ENCODE data around the gene TMEM126A.

The TMEM126A gene

GRCh38 chr11:85664615-85665481 is 17.1 kb downstream of the TMEM126A start, which contains the start of gene CREBZF:
TSS of gene CREBZF (minus strand) at chr11:85665129. CDS start at chr11:85664875, 254 bp downstream.
- H3K18ac ChIP-seq (ENCODE audit: low read length): peak within 1 kb of the TSS; percentile 19
- peak within 1 kb of the TSS; percentile 98 for H3K4ac ChIP-seq (ENCODE audit: low read depth, low read length)

DNA sequence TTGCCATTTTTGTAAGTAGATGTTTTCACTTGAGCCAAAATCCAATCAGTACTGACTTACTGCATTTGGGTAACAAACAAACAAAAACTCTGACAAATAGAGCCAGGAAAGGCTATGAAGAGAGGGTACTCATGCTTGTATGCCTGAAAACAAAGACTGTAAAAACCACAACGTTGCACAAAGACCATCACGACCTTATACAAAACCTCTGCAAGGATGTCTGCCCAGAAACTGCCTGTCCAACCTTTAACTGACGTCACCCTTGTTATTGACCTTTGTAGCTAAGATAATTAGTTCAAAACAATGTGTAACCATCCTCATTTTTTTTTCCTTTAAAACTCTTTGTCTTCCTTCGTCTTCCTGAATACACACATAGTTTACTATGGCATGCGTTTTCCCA is 18.0 kb downstream of the TMEM126A start:
- no CpG with 5 or more reads among the region's 5 CpGs for WGBS (ENCODE audit: extremely low coverage, insufficient coverage, insufficient read length)
- H3K4me2 ChIP-seq (ENCODE audit: low read length): no peak overlapping the region
- no peaks in the 10 kb centered on the region for H3K9me3 ChIP-seq (ENCODE audit: insufficient read depth, low read depth, low read length)
- H4K8ac ChIP-seq (ENCODE audit: low read depth, low read length): peak overlapping the region; percentile 1
- H3K27me3 ChIP-seq (ENCODE audit: insufficient read depth, low read length): no peaks in the 10 kb centered on the region
- H2BK120ac ChIP-seq (ENCODE audit: insufficient read depth, low read length, poor library complexity): no peak overlapping the region
- no peak overlapping the region for H4K91ac ChIP-seq (ENCODE audit: low read depth, low read length)
- H3K18ac ChIP-seq (ENCODE audit: low read length): no peak overlapping the region
- H3K9ac ChIP-seq (ENCODE audit: low read length): no peak overlapping the region
- peaks cover 17% of the 10 kb centered on the region for H3K79me2 ChIP-seq (ENCODE audit: control insufficient read depth, insufficient read depth, low read length, poor library complexity)
- no peaks in the 10 kb centered on the region for H3K36me3 ChIP-seq (ENCODE audit: control insufficient read depth in 1 of 2, insufficient read depth in 2 of 2, low read length in 2 of 2)
- H3K14ac ChIP-seq (ENCODE audit: low read length): no peak overlapping the region
- no peak overlapping the region for H3K4me3 ChIP-seq (ENCODE audit: low read depth, low read length)
- H3K23ac ChIP-seq (ENCODE audit: low read length): no peak overlapping the region
- H3K79me1 ChIP-seq (ENCODE audit: low read length): peaks cover 11% of the 10 kb centered on the region
- no peak overlapping the region for H3K4ac ChIP-seq (ENCODE audit: low read depth, low read length)
- H3K4me1 ChIP-seq (ENCODE audit: control insufficient read depth in 1 of 2, insufficient read depth in 2 of 2, low read length in 2 of 2): no peaks in the 10 kb centered on the region
- no peak overlapping the region for H2BK5ac ChIP-seq (ENCODE audit: low read depth, low read length, poor library complexity)
- H2BK12ac ChIP-seq (ENCODE audit: low read length): no peak overlapping the region
- H2AFZ ChIP-seq (ENCODE audit: insufficient read depth, low read length, poor library complexity): no peak overlapping the region
- DNase-seq: no peak
- no peak overlapping the region for H2AK5ac ChIP-seq (ENCODE audit: low read length)
- no peak overlapping the region for H3K27ac ChIP-seq (ENCODE audit: low read depth, low read length)
- no peak overlapping the region for H4K12ac ChIP-seq (ENCODE audit: low read depth, low read length)

More at GRCh38 chr11:85664615-85665481, 17.1 kb downstream of the TMEM126A start, which contains the start of gene CREBZF:
- peak within 1 kb of the TSS; percentile 93 for H3K14ac ChIP-seq (ENCODE audit: low read length)
- H3K9ac ChIP-seq (ENCODE audit: low read length): peak within 1 kb of the TSS; percentile 98
- peak; percentile 96 to 99 for DNase-seq
- peaks cover 11% of the 10 kb centered on the region for H3K79me1 ChIP-seq (ENCODE audit: low read length)
- no CpG with 5 or more reads among the region's 67 CpGs for whole genome bisulfite sequencing (ENCODE audit: extremely low coverage, insufficient coverage, insufficient read length)
- H2BK5ac ChIP-seq (ENCODE audit: low read depth, low read length, poor library complexity): peak within 1 kb of the TSS; percentile 74
- peak within 1 kb of the TSS; percentile 89 for H2BK120ac ChIP-seq (ENCODE audit: insufficient read depth, low read length, poor library complexity)
- H4K91ac ChIP-seq (ENCODE audit: low read depth, low read length): peak within 1 kb of the TSS; percentile 67
- H3K36me3 ChIP-seq (ENCODE audit: control insufficient read depth in 1 of 2, insufficient read depth in 2 of 2, low read length in 2 of 2): no peaks in the 10 kb centered on the region
- no peaks in the 10 kb centered on the region for H3K9me3 ChIP-seq (ENCODE audit: insufficient read depth, low read depth, low read length)
- H3K23ac ChIP-seq (ENCODE audit: low read length): no peak within 1 kb of the TSS
- H3K79me2 ChIP-seq (ENCODE audit: control insufficient read depth, insufficient read depth, low read length, poor library complexity): peaks cover 17% of the 10 kb centered on the region
- H3K27me3 ChIP-seq (ENCODE audit: insufficient read depth, low read length): no peaks in the 10 kb centered on the region
- H3K4me2 ChIP-seq (ENCODE audit: low read length): peak within 1 kb of the TSS; percentile 89
- H3K27ac ChIP-seq (ENCODE audit: low read depth, low read length): peak within 1 kb of the TSS; percentile 92
- H4K8ac ChIP-seq (ENCODE audit: low read depth, low read length): peak within 1 kb of the TSS; percentile 67
- H3K4me3 ChIP-seq (ENCODE audit: low read depth, low read length): peak within 1 kb of the TSS; percentile 94
- no peaks in the 10 kb centered on the region for H3K4me1 ChIP-seq (ENCODE audit: control insufficient read depth in 1 of 2, insufficient read depth in 2 of 2, low read length in 2 of 2)
- H2AK5ac ChIP-seq (ENCODE audit: low read length): peak within 1 kb of the TSS; percentile 88
- peak within 1 kb of the TSS; percentile 19 for H2AFZ ChIP-seq (ENCODE audit: insufficient read depth, low read length, poor library complexity)
- peak within 1 kb of the TSS; percentile 92 for H4K12ac ChIP-seq (ENCODE audit: low read depth, low read length)
- peak within 1 kb of the TSS; percentile 10 for H2BK12ac ChIP-seq (ENCODE audit: low read length)

GRCh38 chr11:85666687-85667086 is 18.9 kb downstream of the TMEM126A start:
- Histone ChIP-seq H3K4me1 (ENCODE audit: control insufficient read depth in 1 of 2, insufficient read depth in 2 of 2, low read length in 2 of 2) (no peaks in the 10 kb centered on the region), H3K9me3 (ENCODE audit: insufficient read depth, low read depth, low read length) (no peaks in the 10 kb centered on the region), H2BK12ac (ENCODE audit: low read length) (no peak overlapping the region), H3K79me1 (ENCODE audit: low read length) (peaks cover 11% of the 10 kb centered on the region), H3K4me3 (ENCODE audit: low read depth, low read length) (no peak overlapping the region), H2AFZ (ENCODE audit: insufficient read depth, low read length, poor library complexity) (no peak overlapping the region), H2AK5ac (ENCODE audit: low read length) (no peak overlapping the region), H3K4ac (ENCODE audit: low read depth, low read length) (no peak overlapping the region), H3K14ac (ENCODE audit: low read length) (no peak overlapping the region), H3K36me3 (ENCODE audit: control insufficient read depth in 1 of 2, insufficient read depth in 2 of 2, low read length in 2 of 2) (no peaks in the 10 kb centered on the region), H2BK5ac (ENCODE audit: low read depth, low read length, poor library complexity) (no peak overlapping the region), H3K9ac (ENCODE audit: low read length) (no peak overlapping the region), H3K23ac (ENCODE audit: low read length) (no peak overlapping the region), H3K27me3 (ENCODE audit: insufficient read depth, low read length) (no peaks in the 10 kb centered on the region), H4K8ac (ENCODE audit: low read depth, low read length) (no peak overlapping the region), H3K4me2 (ENCODE audit: low read length) (no peak overlapping the region), H3K18ac (ENCODE audit: low read length) (no peak overlapping the region), H4K12ac (ENCODE audit: low read depth, low read length) (no peak overlapping the region), H4K91ac (ENCODE audit: low read depth, low read length) (no peak overlapping the region), H3K27ac (ENCODE audit: low read depth, low read length) (no peak overlapping the region), H3K79me2 (ENCODE audit: control insufficient read depth, insufficient read depth, low read length, poor library complexity) (peaks cover 17% of the 10 kb centered on the region), H2BK120ac (ENCODE audit: insufficient read depth, low read length, poor library complexity) (no peak overlapping the region)
- WGBS (ENCODE audit: extremely low coverage, insufficient coverage, insufficient read length): no CpG with 5 or more reads among the region's 3 CpGs
- no peak for DNase-seq

- no peak overlapping the region for H3K4ac ChIP-seq (ENCODE audit: low read depth, low read length)
- no peak overlapping the region for H3K4me2 ChIP-seq (ENCODE audit: low read length)
- H3K9me3 ChIP-seq (ENCODE audit: insufficient read depth, low read depth, low read length): peaks cover 5% of the 10 kb centered on the region
- H3K14ac ChIP-seq (ENCODE audit: low read length): no peak overlapping the region
- H3K4me3 ChIP-seq (ENCODE audit: low read depth, low read length): no peak overlapping the region
- no peak overlapping the region for H3K27ac ChIP-seq (ENCODE audit: low read depth, low read length)
- no peak overlapping the region for H3K9ac ChIP-seq (ENCODE audit: low read length)
- H3K79me2 ChIP-seq (ENCODE audit: control insufficient read depth, insufficient read depth, low read length, poor library complexity): peaks cover 15% of the 10 kb centered on the region
- H2AK5ac ChIP-seq (ENCODE audit: low read length): no peak overlapping the region
- no peak overlapping the region for H4K8ac ChIP-seq (ENCODE audit: low read depth, low read length)
- H2AFZ ChIP-seq (ENCODE audit: insufficient read depth, low read length, poor library complexity): no peak overlapping the region
- H3K18ac ChIP-seq (ENCODE audit: low read length): no peak overlapping the region
- H2BK120ac ChIP-seq (ENCODE audit: insufficient read depth, low read length, poor library complexity): no peak overlapping the region
- H2BK12ac ChIP-seq (ENCODE audit: low read length): no peak overlapping the region
- peaks cover 11% of the 10 kb centered on the region for H3K79me1 ChIP-seq (ENCODE audit: low read length)
- H3K27me3 ChIP-seq (ENCODE audit: insufficient read depth, low read length): no peaks in the 10 kb centered on the region
- no peak for DNase-seq
- no peak overlapping the region for H4K91ac ChIP-seq (ENCODE audit: low read depth, low read length)
- H3K23ac ChIP-seq (ENCODE audit: low read length): no peak overlapping the region
- no peak overlapping the region for H4K12ac ChIP-seq (ENCODE audit: low read depth, low read length)
- no CpG with 5 or more reads among the region's 1 CpG for whole genome bisulfite sequencing (ENCODE audit: extremely low coverage, insufficient coverage, insufficient read length)
- no peaks in the 10 kb centered on the region for H3K4me1 ChIP-seq (ENCODE audit: control insufficient read depth in 1 of 2, insufficient read depth in 2 of 2, low read length in 2 of 2)
- H3K36me3 ChIP-seq (ENCODE audit: control insufficient read depth in 1 of 2, insufficient read depth in 2 of 2, low read length in 2 of 2): no peaks in the 10 kb centered on the region
- no peak overlapping the region for H2BK5ac ChIP-seq (ENCODE audit: low read depth, low read length, poor library complexity)
These were observed 20.4 kb downstream of the TMEM126A start for GRCh38 chr11:85668157-85668556.
